Non-pigmented ciliary epithelial cell (primary cell): ENCODE measurements around the gene DELE1.
"Not testable (repeated sequence)": the region's sequence is repeated elsewhere in the genome, so short reads cannot be mapped to it uniquely, and the experiment has no call there.

Source experiments
- DNase-seq: peaks from one replicate; pipeline ENCODE4 v3.0.0-alpha.2; 2010; ENCODE audit warnings: low read depth

DELE1 gene

GRCh38 chr5:141889282-141889871, 34.3 kb upstream of the DELE1 start:
- no peak for DNase-seq

- not testable (repeated sequence) for DNase-seq
Measured at GRCh38 chr5:141890429-141890828, 33.2 kb upstream of the DELE1 start.

DNA sequence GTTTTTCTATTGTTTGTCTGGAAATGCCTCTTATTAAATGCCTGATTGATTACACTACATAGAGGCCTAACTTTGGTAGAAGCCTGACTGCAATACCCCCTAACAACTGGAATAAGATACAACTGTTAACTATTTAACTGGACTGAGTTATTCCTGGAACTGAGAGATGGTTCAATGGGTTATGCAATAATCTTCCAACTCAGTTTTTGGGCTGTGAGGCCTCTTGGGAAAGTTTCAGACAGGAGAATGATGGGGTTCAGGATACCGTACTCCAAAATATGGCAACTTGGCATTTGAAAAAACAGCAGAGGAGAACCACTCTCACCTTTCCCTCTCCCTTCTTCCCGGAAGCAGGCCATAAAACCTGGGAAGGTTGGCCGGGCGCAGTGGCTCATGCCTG, 26.2 kb upstream of the DELE1 start:
- no peak for DNase-seq

GRCh38 chr5:141898448-141899049, 25.1 kb upstream of the DELE1 start:
- no peak for DNase-seq

- no peak for DNase-seq
Measured at GRCh38 chr5:141902015-141902814, 21.5 kb upstream of the DELE1 start.

GRCh38 chr5:141903261-141903660, 20.4 kb upstream of the DELE1 start:
- no peak for DNase-seq

DNA sequence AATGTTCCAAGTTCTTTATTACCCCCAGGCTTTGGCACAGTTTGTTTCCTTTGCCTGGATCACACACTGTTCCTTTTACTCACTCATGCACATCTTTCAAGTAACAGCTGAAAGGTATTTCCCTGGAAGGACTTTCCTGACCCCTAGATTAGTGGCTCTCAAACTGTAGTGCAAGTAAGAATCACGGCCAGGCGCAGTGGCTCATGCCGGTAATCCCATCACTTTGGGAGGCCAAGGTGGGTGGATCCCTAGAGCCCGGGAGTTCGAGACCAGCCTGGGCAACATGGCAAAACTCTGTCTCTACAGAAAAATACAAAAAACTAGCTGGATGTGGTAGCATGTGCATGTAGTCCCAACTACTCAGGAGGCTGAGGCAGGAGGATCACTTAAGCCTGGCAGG, 19.1 kb upstream of the DELE1 start:
- DNase-seq, result no peak

DNA sequence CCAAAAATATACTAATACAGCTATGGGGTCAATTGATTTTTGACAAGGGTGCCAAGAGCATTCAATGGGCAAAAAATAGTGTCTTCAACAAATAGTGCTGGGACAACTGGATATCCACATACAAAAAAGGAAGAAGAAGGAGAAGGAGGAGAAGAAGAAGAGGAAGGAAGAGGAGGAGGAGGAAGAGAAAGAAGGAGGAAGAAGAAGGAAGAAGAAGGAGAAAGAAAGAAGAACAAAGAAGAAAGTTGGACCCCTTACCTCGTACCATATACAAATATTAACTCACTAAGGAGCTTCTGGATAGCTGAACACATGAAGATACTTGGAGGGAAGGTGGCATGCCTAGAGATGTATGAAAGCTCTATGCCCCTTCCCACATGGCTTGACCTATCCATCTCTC, 17.2 kb upstream of the DELE1 start:
- no peak for DNase-seq

DNA sequence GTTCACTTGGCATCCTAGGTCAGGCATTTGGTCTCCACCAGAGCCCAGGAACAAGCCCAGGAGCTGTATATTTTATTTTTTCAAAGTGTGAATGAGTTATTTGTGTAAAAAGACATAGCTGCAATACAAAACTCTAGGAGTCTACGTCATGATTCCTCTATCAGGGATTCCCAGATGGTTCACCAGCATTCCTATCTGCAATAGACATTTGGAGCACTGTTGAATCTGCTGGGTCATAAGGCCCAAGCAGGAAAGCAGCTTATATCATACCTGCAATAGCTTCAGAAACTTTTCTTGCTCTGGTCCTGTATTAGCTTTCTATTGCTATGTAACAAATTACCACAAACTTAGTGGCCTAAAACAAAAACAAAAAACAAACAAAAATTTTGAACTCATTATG, 16.7 kb upstream of the DELE1 start:
- no peak for DNase-seq

GRCh38 chr5:141908796-141909195, 14.9 kb upstream of the DELE1 start:
- DNase-seq, result no peak

DNA sequence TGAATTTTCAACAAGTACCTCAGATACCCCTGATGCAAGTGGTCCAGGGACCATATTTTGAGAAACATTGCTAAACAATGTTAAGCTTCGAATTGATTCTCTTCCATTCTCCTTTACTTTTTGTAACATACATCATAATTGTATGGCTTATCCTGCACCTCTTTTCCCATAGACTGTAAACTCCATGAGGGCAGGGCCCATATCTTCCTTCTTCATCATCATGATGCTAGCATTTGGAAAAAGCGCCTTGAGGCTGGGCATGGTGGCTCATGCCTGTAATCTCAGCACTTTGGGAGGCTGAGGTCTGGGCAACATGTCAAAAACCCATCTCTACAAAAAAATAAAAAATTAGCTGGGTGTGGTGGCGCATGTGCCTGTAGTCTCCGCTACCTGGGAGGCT, 14.5 kb upstream of the DELE1 start:
- DNase-seq, result no peak

DNA sequence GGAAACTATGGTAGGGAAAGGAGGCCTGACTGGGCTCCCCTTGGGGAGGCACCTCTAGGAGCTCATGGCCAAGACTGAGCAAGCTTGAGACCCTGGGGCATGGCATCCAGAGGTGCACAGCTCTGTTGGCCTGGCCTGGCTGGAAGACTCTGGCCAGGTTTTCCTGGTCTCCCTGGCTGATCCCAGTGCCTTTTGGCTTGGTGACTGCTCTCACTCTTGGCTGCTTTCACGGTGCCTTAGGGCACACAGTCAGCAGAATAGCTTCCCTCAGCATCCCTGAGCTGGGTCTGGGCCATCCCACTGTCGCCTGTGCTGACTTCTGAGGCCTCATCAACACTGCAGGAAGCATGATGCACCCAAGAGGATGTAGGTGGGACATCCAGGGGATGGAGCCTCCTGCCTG, 13.4 kb upstream of the DELE1 start:
- no peak for DNase-seq

- DNase-seq, result no peak
Measured at GRCh38 chr5:141913560-141914198, 10.0 kb upstream of the DELE1 start.

GRCh38 chr5:141914199-141914743, 9.4 kb upstream of the DELE1 start:
- DNase-seq, result no peak

DNA sequence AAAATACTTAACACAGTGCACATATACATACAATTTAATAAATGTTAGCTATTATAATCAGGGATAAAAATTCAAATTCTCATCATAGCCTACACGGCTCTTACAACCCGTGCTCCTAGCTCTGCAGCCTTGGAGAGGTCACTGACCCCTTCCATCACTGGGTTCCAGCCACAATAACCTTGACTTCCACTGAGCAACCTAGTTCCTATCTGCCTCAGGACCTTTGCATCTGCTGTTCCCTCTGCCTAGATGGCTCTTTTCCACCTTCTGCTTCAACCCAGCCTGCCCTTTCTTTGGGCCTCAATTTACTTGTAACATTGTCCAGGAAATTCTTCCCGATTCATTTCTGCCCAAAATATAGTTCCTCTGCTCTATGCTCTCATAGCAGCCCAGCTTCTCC, 8.9 kb upstream of the DELE1 start:
- no peak for DNase-seq

DNA sequence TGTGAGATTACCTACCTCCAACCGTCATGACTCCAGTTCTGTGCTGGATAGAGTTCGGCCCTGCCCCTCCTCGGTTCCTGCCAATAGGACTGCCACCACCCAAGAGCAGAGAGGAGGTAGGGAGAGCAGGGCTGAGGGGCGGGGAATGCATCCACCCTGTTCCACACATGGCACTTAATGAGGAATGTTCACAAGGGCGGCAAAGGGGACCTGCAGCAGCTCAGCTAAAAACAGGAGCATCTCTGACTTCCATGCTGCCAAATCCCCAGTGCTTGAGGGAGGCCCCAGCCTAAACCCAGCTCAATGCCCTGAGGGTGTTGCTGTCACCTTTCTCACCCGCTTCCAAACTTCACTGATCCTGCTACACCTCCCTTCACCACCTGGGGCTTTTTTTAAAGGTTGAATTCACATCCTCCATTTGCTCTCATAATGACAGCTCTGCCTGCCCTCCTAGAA, 7.8 kb upstream of the DELE1 start:
- no peak for DNase-seq

- DNase-seq, result no peak
Measured at GRCh38 chr5:141916522-141916921, 7.1 kb upstream of the DELE1 start.

GRCh38 chr5:141917760-141918159, 5.9 kb upstream of the DELE1 start:
- DNase-seq, result no peak

DNA sequence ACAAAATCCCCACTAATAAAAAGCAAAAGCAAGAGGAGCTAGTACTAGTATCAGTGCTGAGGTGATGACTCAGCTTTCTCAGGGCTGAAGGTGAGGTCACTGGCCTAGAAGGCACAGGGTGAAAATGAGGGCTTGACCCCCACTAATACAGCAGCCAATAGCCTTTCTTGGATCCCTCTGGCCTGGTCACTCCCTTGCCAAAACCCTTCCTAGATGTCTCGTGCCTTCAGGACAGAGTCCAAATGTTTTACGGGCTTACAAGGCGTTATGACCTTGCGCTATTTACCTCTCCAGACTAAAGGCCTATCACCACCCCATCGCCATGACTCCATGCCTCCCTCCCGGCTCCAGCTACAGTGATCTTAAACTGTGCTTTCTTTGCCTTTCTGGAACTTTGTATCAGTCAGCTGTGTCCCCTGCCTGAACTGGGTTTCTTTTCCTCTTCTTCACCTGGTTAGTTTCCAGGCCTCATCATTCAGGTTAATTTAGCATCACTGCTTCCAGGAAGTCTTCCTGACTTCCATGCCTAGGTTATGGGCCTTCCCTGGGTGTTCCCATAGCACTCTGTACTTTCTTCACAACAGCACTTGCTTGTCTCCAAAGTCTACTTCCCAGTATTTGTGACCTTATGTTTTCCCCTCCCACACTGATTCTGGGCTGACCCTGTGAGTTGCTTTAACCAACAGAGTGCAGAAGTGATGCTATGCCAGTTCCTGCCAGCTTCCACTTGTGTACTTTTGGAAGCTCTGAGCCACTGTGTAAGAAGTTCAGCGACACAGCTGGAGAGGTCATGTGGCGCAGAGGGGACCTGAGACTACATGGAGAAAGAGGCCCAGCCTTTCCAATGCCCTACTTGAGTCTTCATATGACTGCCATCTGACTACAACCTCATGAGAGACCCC, 4.2 kb upstream of the DELE1 start:
- no peak for DNase-seq

DNA sequence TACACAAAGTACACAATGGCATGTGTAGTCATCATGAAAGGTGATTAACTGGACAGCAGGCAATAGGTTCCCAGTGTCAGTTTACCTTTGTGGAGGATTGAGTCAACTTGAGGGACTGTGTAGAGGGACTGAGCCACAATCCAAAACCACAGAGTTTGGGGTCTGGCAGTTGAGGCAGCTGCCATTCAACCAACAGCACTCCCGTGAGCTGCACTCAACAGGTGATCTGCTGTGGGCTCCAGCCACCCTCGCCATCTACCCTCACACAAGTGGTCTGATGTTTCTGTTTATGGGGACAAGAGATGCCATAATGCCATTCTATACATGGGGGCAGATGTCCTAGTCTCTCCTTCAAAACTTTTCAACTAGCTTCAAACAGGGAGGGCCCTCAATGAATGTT, 2.9 kb upstream of the DELE1 start:
- no peak for DNase-seq

- not testable (repeated sequence) for DNase-seq
Measured at GRCh38 chr5:141922827-141923447, 734 bp upstream of the DELE1 start.
